GM12874 (cell line): Measurements from ENCODE around the gene IGIP.

ENCODE experiments used
- CTCF ChIP-seq: IDR thresholded peaks from 2 replicates; pipeline ENCODE4 v1.5.1; 2011; ENCODE audit warnings: low read depth, mild to moderate bottlenecking, control low read depth, low read length, moderate library complexity; ENCODE audit not compliant: insufficient read depth

The IGIP gene

GRCh38 chr5:140125637-140126036, at the start of gene IGIP:
IGIP (plus strand) TSS chr5:140125937; CDS start chr5:140128477, 2,540 bp downstream.
- TF ChIP-seq CTCF: no peak

DNA sequence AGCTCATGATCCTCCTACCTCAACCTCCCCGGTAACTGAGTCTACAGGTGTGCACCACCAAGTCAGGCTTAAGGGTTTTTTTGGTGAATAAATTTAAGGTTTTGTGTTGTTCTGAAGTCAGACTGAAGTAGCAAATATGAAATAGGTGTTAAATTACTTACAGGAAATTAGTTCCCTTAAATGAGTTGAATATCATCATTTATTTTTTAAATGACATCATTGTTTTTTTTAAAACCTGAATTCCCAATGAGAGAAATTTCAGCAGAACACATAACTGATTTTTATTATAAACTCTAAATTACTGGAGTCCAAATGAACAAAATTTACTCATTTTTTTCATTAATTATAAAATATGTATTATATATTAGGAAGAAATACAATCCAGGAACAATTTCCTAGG, 49.6 kb upstream of the IGIP start:
- no peak for TF ChIP-seq CTCF

GRCh38 chr5:140076788-140077187, 48.9 kb upstream of the IGIP start:
- no peak for TF ChIP-seq CTCF

- TF ChIP-seq CTCF: no peak
Observed at GRCh38 chr5:140083120-140083519, 42.6 kb upstream of the IGIP start.

GRCh38 chr5:140083650-140084049, 42.1 kb upstream of the IGIP start:
- TF ChIP-seq CTCF: no peak

- no peak for TF ChIP-seq CTCF
Observed at GRCh38 chr5:140084541-140084940, 41.2 kb upstream of the IGIP start.

- TF ChIP-seq CTCF: no peak
Observed at GRCh38 chr5:140090251-140090650, 35.5 kb upstream of the IGIP start.

GRCh38 chr5:140093179-140093578, 32.6 kb upstream of the IGIP start:
- TF ChIP-seq CTCF: no peak
